Measurements from ENCODE around the gene LRP6.
"Not testable (repeated sequence)": the region's sequence is repeated elsewhere in the genome, so short reads cannot be mapped to it uniquely, and the experiment has no call there.

LRP6 gene

DNA sequence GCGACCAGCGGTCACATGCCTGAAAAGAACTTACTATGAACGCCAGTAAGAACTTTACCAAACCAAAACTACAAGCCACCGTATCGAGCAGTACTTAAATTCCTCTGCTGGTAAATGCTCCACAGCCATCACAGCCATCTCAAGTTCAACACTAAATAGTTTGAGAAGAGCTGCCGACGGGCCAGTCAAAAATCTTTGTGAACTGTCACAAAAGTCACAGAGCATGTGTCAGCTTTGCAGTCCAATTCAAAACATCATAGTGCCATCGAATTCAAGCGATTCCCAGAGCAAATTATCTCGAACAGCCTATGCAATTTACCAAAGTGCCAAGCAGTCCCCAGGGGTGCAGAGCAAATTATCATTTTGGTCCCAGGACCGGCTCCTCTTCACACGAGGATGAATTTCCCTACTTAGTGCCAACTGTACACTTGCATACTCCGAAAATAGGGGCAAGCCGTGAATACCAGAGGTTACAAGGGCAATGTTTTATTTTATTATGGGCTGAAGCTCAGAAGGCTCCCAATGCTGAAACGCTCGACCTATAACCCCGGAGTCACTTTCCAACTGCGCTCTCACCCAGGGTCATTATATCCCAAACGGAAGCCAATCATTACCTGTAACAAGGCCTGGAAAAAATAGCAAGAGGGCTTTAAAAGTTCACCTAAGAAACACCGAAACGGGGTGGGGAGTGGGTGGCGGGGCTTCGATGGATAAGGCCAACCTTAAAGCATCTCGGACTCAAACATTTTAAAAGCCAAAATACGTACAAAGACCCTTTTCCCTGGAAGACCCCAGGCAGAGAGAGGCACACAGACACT is 1.1 kb downstream of the LRP6 start:
- DNase-seq = peak; percentile 64

DNA sequence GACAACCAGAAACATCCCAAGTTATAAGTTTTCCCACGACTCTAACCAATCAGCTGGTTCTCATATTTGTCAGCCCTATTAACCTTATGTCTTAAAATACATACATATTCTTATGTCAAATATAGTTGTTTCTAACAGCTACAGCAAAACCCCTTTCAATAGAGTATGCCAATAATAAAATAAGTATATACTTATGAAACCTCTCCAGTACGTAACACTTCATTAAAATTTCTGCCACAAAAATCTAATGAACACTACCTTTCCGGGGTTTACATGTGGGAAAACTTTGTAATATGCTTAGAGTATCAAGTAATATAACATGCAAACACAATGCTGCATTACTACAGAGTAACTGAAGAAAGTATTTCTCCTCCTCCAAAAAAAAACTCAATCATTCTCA is 1.8 kb downstream of the LRP6 start:
- DNase-seq = no peak

DNA sequence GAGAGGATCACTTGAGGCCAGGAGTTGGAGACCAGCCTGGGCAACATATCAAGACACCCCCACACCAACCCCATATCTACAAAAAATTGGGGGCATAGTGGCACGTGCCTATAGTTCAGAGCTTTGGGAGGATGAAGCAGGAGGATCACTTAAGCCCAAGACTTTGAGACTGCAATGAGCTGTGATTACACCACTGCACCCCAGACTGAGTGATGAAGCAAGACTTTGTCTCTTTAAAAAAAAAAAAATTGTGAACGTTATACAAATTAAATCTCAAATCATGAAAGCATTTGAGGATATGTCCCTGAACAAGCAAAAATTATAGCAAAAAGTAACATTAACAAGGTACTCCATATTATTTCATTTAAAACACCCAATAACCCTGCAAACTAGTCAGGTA is 2.9 kb downstream of the LRP6 start:
- DNase-seq = no peak

DNA sequence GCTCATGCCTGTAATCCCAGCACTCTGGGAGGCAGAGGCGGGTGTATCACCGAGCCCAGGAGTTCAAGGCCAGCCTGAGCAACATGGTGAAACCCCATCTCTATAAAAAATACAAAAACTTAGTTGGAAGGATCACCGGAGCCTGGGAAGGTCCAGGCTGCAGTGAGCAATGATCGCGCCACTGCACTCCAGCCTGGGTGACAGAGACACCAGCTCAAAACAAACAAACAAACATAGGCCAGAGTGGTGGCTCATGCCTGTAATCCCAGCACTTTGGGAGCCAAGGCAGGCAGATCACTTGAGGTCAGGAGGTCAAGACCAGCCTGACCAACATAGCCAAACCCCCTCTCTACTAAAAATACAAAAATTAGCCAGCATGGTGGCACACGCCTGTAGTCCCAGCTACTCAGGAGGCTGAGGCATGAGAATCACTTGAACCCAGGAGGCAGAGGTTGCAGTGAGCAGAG is 10.5 kb downstream of the LRP6 start:
- DNase-seq = not testable (repeated sequence)

DNA sequence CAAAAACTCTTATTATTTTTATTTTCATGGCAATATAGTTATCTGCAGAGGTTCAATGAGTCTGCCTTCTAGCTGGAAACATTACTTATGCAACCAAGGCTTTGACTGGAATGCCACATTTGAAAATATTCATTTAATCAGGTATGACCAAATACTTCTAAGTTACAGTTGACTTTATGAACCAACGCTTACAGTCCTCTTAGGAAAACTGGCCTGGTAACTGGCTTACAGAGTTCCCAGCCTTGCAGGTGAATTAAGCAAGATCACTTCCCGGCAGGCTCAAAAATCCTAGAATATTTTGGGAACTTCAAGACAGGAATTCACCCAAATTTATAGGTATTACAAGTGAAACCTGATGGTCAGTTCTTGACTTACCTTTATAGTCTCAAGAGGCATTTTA is 12.3 kb downstream of the LRP6 start:
- DNase-seq = no peak

DNA sequence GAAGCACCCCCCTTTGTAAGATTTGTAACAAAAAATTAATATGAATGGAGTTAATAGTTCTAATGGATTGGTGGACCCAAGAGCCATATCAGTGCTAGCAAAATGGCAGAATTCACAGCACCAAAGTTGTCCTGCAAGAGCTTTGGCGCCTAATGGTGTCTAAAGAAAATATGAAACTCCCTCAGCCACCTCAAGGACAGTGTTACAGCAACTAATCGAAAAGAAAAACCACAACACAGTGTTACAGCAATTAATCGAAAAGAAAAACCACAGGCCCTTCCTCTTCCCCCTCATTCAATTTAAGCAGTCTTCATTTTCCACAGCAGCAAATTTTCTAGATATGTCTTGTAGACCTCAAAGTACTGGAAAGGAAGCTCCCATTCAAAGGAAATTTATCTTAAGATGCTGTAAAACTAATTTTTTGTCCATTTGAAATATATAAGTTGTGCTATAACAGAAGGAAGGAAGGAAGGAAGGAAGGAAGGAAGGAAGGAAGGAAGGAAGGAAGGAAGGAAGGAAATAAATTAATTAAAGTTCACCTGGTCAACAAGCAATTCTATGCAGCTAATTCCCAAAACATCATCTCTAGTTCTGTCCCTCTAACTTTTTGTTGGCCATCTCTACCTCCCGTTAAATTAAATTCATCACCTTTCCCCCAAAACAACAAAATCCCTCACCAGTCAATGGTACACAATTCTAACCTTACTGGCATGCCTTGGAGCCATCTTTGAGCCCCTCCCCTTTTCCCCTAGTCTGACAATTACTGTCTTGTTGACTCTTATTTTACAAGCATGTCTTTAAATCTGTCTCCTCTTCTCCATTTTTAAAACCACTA is 17.4 kb downstream of the LRP6 start:
- no peak for DNase-seq

DNA sequence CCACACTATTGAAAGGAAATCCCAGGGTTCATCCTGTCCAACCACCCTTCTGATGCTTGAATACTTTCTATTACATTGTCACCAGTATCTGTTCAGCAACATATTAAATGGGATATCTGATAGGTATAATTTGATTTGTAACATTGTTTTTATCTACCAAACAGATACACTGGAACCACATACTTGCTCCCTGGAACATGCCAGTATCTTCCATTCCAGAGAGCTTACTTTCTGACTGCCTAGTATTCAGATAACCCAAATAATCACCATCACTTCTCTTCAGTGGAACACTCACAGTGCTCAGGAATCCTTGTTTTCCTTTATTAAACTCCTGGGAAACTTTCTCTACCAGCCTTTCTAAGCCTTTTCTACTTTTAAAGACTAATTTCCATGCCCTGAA is 19.3 kb downstream of the LRP6 start:
- DNase-seq = no peak

DNA sequence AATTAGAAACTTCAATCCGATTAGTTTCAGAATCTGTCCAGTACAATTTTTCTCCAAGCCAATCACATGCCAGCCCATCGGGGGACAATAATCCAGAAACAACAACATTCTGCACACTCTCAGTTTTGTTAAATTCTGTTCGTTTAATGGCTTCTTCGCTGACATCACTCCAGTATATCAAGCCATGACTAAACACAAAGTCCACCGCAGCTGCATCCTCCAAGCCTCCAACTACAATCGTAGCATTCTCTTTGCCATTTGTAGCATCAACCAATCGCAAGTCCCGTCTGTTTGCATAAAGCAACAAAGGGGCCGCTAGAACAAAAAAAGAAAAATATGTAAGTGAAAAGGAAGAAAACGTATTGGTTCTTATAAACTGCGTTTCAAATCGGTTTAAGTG is 22.5 kb downstream of the LRP6 start:
- DNase-seq = no peak

DNA sequence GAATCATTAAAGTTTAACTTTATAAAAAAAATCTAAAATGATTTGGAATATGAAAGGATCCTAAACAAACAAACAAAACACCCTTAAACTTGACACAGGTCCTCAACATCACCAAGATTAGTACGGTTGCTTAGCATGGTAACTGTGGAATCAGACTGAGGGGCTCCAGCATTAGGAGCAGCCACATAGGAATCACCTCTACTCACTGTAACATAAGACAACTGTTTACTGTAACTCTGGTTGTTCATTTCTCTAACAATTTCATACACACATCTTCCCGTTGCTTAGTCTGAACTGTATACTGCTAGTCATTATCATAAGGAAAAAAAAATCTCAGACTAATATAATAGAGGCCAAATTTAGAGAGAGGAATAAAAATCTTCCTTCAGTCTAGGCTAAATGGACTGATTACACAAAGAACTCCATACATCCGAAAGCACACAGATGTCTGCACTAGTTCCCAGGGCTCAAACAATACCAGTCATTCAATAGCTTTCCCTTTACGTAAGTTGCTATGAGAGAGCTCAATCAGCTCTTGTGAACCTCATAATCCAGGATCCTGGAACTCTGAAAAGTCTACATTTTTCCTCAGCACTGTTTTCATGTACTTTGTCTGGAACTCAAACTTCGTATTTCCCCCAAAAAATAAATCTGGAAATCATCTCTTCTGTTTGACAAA is 26.0 kb downstream of the LRP6 start:
- DNase-seq = no peak

DNA sequence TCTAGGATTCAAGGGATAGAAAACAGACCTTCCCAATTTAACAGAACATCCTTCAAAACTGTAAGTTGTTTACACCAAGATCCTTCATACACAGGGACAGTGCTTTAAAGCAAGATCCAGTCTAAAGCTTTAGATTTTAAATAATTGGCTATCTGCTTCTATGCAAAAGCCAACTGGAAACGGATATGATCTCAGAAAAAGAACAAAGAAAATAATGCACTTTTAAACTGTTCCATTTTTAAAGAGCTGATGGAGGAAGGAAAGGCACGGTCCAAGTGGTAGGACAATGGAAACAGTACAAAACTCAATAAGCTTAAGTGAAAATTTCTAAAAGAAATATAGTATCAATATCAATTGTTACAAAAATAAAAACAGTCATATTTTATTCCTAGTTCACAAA is 27.7 kb downstream of the LRP6 start:
- no peak for DNase-seq

DNA sequence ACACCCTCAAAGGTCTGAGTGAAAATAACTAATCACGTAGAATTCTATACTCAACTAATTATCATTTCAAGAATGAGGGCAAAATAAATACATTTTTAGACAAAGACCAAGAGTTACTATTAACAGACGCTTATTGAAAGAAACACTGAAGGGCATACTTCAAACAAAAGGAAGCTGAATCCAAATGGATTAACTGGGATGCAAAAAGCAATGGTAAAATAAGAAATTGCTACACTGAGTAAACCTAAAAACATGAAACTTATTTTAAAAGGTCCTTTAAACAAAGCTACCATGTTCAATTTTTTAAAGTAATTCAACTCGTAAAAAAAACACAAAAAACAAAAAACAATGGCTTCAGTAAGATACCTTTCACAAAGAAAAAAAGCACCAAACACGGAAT is 28.2 kb downstream of the LRP6 start:
- DNase-seq = no peak

DNA sequence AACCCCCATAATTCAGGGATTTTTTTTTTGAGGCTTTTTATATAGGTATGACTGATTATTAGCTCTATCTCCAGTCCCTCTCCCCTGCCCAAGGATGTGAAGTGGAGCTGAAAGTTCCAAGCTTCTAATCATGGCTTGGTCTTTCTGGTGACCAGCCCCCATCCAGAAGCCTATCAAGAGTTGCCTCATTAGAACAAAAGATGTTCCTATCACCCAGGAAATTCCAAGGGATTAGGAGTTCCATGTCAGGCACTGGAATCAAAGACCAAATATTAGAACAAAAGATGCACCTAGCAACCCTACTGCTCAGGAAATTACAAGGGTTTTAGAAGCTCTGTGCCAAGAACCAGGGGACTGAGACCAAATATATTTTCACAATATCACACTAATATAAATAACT is 29.9 kb downstream of the LRP6 start:
- DNase-seq = no peak

DNA sequence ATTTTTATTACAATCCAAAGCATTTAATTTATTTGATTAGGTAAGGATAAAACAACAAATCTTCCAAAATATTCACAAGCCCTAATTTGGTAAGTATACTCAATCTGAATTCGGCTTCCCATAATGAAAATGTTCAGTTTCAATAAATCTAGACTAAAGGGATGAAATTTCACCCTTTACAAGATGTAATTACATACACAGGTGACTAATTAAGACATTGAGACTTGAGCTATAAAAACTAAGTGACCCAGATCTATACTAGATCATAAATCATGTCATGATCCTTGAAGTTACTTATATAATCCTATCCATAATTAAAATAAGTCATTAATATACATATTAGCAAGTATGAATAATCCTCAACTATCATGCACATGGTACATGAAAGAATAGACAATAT is 36.6 kb downstream of the LRP6 start:
- peak; percentile 25 for DNase-seq

DNA sequence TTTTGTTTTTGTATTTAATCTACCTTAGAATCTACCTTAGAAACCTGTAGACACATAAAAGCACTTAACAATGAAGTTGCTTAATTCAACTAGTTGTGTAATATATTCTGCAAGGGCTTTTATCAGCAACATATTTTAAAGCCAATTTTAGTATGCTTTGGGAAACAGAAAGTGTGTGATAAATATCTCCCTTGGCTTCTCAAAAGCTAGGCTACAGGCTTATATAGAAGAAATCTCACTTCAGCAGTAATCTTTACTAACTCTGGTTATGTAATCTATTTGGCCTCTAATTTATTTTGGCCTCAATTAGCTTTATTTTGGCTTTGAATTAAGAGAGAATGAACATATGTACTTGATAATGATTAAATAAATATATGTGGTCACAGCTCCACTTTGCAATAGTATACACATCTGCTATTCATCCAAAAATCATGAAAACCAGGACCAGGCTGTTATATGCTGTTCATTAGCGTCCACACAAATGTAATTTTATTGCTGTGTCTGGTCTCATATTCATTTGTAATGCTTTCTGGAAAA is 37.2 kb downstream of the LRP6 start:
- DNase-seq = no peak

DNA sequence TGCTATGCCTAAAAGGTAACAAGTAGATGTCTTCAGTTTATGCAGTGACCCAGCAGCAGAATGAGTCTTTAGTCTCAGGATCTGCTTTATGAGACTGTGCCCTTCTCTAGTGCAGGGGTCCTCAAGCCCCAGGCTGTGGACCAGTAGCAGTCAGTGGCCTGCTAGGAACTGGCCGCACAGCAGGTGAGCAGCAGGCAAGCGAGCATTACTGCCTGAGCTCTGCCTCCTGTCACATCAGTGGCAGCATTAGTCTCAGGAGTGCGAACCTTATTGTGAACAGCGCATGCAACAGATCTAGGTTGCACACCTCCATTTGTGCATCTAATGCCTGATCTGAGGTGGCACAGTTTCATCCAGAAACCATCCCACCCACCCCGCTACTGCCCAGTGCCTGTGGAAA is 38.4 kb downstream of the LRP6 start:
- DNase-seq = no peak

DNA sequence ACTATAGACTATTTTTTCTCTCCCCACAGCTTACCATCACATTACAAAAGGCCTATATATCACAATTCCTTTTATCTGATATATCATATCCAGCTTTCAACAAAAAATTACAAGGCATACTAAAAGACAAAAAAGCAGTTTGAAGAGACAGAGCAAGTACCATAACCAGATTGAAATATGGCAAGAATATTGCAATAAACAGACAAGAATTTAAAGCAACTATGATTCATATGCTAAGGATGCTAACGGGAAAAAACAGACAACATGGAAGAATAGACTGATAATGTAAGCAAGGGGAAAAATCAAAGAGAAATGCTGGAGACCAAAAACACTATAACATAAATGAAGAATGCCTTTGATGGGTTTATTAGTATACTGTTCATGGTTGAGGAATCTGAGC is 40.7 kb downstream of the LRP6 start:
- no peak for DNase-seq

DNA sequence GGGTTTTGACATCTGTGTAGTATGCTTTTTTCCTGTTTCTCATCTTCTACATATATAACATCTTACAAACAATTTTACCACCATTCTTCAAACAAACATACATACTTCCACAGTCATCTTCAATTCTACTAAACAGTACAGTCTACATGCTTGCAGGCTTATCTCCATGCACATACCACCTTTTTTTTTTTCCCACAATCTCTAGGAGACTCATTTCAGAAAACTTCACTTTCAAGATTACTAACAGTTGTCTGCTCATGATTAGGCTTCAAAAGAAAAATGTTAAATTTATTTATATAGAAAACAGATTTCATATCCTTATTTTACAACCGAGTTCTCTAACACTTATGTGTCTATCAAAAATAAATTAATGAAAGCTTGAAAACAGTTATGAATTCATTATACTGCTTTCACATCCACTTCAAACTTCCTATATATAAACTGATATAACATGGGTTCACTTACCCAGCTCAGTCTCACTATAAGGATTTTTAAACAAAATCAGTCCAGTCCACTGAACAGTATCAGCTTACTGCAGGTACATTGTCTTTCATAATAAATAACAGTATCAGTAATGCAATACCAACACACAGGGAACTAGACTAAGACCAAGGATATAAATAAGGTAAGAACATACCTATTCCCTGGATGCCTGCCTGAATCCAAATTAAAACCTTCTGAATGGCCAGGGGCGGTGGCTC is 42.5 kb downstream of the LRP6 start:
- no peak for DNase-seq

DNA sequence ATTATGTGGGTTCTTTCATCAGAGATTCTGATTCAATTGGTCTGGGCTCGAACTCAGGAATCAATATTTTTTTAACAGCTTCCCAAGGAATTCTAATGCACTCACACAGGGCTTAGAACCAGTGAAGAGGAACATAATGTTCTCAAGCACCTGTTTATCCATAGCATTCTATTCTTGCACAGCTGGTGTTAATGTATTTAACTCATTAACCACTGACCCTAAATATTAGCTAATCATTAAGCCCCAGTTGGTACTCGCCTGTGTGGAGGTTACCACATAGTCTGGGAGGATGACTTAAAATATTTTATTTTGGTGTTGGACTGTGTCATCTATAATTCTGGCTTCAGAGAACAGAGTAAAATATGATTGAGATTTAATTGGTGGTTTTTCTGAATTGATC is 45.3 kb downstream of the LRP6 start:
- peak; percentile 88 for DNase-seq

DNA sequence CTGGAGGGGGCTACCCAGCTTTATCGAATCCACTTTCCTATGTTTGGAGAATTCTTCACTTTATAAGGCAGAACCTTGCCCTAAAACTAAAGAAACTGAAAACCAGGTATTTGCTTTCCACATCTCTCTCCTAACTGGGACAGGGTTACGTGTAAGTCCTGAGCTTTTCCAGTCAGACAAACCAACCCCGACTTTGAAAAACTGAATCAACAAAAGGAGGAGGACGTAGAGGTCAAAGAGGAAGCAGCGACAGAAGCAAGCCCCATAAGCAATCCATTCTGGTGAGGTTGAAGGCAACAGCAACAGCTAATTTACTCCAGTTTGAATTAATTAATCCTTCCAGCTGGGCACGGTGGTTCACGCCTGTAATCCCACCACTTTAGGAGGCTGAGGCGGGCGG is 47.2 kb downstream of the LRP6 start:
- DNase-seq = no peak

DNA sequence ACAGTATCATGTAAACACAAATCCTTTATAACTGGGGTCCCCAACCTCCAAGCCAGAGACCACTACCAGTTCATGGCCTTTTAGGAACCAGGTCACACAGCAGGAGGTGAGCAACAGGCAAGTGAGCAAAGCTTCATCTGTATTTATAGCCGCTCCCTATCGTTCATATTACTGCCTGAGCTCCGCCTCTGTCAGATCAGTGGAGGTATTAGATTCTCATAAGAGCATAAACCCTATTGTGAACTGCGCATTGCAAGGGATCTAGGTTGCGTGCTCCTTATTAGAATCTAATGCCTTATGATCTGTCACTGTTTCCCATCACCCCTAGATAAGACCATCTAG is 49.9 kb downstream of the LRP6 start:
- DNase-seq = no peak

DNA sequence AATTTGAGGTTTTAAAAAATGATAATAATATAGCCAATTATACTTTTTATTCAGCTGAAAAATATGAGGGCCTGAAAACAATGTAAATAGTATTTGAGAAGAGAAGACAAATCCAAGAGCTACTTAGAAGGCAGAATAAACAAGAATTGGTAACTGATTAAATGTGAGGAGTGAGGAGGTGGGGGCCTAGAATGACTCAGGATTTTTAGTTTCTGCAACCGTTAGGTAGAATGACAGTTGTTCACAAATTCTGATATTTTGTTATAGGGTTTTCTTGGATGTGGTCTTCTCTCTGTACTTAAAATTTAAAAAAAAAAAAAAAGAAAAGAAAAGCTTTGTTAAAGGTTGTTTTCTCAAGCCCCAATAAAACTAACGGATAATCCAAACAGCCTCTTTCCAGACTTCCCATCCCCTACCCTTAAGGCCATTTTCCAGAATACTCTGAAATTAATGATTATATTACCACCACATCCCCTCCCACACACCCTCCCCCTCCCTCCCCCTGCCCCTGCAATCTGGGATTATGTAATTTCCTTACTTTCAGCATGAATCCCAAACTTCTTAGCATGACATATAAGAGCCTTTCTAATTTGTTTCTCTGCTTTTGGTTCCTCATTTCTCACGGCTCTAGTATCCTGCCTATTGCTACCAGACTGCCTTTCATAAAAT is 50.4 kb downstream of the LRP6 start:
- DNase-seq = no peak

DNA sequence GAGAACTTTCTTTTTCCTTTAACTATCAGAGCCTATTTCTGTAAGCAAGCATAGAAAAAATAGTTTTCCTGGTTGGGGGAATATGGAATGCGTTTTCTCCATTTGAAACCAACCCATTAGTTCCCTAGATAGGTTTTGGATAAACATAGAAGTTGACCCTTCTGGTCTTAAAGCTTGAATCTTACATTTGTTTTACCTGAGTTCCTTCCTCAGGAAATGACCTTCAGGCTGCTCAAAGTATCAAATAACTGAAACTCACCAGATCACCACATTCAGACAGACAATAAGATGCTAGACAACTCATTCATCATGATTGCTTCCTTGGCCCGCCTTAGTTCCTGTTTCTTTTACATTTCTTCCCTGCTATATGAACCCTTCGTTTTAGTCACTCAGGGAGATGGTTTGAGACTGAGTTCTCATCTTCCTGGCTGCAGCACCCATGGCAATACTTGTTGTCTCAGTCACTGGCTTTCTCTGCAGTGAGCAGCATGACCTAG is 52.2 kb downstream of the LRP6 start:
- DNase-seq = no peak
